ENCODE measurements around the gene SLC22A23.

Gene SLC22A23

DNA sequence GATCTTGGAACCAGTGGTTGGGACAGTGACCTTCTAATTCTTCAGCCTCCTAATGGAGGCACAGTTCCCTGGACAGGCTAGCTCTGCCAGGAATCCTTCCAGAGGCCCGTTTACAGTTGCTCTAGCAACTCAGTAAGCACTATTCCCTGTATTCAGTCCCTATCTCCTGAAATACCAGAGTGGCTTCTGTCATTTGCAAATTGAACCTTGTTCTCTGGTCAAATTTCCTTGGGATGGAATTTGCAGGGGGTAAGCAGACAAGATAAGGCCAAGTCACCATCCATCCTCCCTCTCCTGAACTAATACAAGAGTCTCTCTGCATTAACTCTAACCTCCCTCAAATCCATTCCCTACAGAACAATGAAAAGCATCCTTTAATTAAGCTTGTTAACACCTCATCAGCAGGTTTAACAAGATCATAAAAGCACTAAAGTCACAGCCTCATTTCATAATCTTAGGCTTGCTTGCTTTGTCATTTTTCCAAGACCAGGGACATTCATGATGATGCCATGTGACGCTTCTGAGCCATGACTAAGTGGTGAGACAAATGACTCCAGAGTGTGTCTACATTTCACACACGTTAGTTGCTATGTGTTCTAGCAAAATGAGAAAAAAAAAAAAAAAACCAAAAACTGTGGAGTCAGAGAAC lies 37.1 kb downstream of the SLC22A23 start:
- no peak for DNase-seq

DNA sequence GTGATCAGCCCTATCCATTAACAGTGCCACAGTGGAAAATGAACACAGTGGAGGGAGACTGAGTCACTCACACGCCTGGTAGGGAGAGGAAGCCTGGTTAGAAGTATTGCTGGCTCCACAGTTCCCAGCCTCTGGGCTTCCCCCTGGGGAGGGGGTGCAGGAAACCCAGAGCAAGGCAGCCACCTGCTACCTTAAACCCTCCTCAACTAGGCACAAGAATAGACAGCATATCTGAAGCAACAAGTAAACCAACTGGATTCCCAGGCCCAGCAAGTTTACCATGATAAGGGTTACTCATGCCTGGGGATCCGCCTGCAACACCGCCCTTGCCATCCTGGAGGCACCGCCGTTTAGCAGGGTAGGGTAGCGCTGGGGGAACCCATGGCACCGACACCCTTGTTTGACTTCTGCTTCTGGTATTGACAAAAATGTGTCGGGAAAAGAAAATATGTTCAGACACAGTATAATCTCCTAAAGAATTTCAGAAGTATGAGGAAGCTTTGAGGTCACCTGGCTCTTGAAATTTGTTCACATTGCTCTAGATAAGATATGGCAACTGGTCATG lies 38.3 kb downstream of the SLC22A23 start:
- DNase-seq: no peak

DNA sequence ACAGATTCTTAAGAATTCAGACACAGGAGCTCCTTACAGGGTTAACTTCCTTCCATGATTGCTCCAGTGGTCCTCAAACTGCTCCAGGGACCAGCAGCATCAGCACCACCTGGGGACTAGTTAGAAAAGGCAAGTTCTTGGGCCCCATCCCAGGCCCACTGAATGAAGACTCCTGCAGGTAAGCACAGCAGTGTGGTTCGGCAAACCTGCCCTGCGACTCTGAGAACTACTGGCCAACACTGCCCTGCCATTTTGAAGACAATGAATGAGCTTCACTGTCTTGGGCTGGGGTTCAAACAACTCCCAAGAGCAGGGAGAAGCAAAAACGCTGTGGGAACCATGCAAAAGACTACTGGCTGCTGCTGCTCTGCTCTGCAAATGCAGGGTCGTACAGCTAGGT lies 39.4 kb downstream of the SLC22A23 start:
- no peak for DNase-seq

GRCh38 chr6:3415490-3415889 lies 41.4 kb downstream of the SLC22A23 start:
- no peak for DNase-seq

DNA sequence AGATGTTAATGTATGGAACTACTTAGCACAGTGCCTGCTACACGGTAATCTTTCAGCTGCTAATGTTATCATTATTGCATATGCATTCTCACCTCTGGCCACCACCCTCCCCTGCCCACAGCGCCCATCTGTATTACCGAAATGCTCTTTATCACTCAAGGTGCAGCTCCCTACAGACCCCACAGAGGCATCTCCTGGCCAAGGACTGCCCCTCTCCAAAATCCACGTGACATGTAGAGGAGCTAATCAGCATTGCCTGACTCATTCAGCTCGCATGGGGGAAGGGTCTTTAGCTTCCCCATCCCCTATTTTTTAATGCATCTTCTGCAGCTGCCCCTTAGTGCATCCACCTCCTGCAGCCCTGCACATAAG lies 41.8 kb downstream of the SLC22A23 start:
- DNase-seq: no peak

DNA sequence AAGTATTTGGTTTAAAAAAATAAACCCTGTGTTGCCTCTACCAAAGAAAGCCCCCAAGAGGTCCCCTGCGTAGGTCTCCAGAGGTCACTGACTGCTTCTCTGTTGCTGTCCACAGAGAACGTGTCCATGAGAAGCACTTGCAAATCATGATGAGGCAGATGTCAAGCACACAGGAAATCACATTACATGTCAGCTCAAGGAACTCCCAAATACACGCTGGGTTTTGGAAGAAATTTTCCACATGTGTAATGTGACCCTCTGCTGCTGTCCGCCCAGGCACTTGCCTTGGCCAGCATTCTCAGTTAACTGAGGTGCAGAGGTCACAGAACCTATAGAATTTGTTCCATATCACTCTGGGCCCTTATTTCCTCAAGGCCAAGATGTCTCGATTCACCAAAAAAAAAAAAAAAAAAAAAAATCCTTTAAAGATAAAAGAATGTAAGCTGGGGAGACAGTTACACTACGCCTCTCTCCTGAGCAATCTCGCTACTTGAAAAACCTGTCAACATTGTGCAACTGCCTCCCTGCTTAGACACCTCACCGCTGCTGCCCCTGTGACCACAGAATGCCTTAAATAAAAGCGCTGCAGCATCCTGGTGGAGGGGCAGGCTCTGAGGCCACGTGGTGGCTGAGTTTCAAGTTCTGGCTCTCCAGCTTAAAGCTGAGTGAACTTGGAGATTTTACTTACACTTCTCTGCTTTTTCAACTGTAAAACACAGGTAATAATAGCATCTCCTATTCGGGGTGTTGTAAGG lies 42.3 kb downstream of the SLC22A23 start:
- no peak for DNase-seq

DNA sequence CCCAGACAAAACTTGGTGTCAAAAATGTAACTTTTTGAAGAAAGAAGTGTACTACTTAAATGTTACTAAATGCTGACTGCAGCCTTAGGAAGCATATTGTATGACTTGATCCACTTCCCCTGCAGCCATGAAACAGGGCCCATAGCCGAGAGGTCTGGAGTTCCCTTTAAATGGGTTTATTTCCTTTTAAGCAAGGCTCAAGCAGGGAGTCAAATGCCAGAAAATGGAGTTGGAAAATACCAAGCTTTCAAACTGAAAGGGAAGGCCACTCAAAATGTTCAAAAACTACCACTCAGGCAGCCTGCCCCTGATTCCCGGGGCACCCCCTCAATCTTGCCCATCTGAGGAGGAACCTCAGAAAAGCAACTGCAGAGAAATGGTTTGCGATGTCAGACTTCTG lies 43.3 kb downstream of the SLC22A23 start:
- DNase-seq: no peak

DNA sequence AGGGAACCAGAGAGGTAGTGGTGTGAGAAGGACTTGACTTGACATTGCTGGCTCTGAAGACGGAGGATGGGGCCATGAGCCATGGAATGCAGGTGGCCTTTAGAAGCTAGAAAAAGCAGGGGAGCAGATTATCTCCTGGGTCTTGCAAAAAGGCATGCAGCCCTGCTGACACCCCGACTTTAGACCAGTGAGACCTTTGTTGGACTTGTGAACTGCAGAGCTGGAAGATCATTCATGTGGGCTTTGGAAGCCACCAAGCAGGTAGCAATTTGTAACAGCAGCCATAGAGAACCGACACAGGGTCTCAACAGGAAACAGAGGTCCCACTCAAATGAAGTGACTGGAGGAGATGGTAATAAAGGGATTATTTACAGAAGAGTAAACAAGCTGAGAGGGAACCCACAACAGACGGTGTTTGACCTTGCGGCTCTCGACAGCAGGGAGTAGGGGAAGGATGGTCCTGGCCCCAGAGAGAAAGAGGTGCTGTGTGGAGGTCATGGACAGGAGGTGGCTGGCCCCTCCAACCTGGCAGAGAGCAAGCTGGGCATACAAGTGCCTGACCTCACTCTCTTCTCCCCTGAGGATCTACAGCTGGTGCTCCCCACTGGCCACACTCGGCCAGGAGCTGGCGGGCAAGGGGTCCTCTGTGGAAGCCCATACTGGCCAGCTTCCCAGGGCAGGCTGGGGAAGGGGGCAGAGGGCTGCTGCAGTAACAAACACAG lies 43.9 kb downstream of the SLC22A23 start:
- no peak for DNase-seq

DNA sequence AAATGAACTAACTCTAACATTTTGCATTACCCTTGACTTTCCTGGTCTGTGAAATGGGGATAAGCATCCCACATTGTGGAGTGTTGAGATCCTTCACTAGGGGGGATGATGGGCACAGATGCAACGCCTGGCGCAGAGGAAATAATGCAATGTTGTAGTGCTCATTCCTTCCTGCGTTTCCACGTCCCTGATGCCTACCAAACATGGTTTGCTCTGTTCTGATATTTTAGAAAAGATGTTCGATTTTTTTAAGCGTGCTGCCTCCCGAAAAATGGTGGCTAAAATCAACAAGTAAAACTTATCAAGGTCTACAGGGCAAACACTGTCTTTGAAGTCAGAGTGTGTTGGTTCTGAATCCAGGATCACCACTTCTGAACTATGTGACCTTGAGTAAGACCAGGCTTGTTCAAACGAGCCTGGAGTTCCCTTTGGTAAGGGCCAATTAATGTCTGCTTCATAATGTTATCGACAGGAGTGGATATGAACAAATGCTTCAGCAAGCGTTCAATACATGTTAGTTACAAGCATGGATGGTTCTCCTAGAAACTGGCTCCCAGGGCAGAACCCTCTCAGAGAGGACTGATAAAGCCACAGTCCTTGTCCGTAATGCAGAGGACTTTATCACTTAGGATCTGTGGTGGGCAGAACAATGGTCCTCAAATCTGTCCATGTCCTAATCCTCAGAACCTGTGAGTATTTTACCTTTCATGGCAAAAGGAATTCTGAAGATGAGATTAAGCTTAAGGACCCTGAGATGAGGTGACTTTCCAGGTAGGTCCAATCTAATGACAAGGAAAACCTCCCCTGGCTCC lies 44.7 kb downstream of the SLC22A23 start:
- no peak for DNase-seq

GRCh38 chr6:3410385-3411360 lies 46.2 kb downstream of the SLC22A23 start:
- DNase-seq: no peak

- DNase-seq: no peak
These were observed 47.0 kb downstream of the SLC22A23 start for GRCh38 chr6:3409699-3410384.

- DNase-seq: no peak
These were observed 48.2 kb downstream of the SLC22A23 start for GRCh38 chr6:3408665-3409064.

DNA sequence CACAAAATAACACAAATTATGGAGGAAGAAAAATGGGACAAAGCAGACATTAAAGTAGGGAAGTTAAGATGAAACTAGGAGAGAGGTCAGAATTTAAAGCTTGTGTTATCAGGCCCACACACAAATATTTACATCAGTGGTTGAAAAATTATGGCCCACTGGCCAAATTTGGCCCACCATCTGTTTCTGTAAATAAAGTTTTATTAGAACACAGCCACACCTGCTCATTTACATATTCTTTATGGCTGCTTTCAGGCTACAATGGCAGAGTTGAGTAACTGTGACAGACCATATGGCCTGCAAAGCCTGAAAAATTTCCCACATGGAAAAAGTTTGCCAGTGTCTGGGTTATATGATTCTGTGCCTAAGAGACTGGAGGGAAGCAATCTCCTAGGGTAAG lies 49.0 kb downstream of the SLC22A23 start:
- no peak for DNase-seq

DNA sequence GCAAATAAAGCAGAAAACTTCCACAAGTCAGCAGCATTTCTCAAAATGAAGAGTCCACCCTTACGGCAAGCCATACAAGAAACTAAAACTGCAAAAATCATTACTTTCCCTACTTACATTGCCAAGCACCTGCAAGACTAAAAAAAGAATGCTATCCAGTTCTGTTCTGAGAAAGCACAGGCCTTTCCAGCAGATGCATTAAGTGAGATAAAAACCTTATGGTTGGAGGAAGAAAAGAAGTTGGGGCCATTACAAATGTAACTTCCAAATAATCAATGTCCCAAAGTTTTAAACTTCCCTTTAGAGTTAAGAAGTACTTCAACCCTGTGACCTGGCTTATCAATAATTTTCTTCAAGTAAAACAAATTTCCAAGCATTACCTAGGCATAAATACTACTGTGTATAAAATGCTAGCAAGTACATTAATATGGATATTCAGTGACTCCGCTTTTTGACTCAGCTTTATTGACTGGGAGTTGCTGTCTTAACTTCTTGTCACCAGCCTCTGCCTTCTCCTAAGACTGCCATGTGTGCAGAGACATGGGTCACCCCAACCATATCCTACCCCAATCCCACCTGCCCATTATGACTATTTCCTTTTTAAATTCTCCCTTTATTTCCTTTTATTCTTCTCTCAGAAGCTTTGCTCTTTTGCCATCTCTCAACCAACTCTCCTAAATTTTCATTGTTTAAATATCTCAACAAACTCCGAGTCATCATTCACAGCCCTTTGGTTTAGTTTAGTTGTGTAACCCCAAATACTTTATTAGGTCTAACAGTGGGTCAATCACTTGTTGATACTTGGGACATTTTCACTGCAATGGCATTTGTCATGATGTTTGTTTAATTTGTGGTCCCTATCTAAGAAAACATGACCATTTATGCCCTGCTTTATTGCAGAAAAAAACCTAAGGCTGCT lies 49.7 kb downstream of the SLC22A23 start:
- DNase-seq: no peak

DNA sequence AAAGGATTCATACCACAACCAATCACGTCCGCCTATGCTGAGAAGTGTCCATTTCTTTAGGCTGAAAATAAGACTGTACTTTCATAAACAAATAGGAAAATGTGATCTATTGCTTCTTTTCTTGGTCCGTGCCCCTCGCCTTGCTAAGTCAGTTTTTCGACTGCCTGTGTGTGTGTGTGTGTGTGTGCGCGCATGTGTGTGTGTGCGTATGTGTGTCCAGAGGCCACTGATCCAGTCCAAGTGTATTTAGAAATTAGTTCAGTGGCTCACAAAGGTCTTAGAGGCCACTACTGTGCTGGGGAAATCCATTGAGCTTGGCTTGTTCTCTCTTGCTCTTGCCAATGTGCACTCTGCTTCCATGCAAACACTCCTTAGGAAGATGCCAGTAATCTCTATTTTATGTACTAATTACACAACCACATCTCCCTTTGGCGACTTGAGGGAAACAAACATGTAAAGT lies 50.5 kb downstream of the SLC22A23 start:
- DNase-seq: no peak

DNA sequence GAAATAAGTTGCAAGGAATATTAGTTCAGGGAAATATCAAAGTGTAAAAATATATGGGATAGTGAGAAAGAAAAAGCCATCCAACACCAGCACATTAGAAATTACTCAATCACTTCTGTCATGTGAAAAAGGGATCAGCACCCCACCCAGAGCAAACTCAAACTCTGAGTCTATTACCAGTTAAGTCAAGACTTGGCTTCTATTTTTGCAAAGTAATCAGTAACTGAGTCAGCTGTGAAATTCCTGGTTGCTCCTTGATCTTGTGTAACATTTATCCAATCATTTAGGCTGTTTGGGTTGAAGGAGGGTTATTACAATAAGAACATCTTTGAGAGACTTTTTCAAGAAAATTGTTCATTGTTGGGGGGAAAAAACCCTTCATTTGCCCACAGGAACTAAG lies 51.2 kb downstream of the SLC22A23 start:
- no peak for DNase-seq

GRCh38 chr6:3405182-3405518 lies 51.7 kb downstream of the SLC22A23 start:
- DNase-seq: no peak

- DNase-seq: no peak
These were observed 53.3 kb downstream of the SLC22A23 start for GRCh38 chr6:3403238-3404173.
